K562 (cell line): ENCODE results near the gene SLAMF8. TPM values are rescaled to one million over a fixed set of nuclear protein-coding genes. Genes with fewer than 3 reads are reported as not detected.

ENCODE experiments used
- ATAC-seq: fragments of 200-7000 bp; cut with Tn5 transposase; 3 replicates; pipeline ENCODE4 v1.9.1; 2020; ENCODE audit warnings: moderate library complexity
- BruUV-seq: library from RNA; stranded (reverse); fragments of 400-500 nt; replicated peaks from 2 replicates; lab custom pipeline; 2021; lab: Mats Ljungman, UMichigan
- CTCF ChIA-PET: fragments of 300-600 bp; formaldehyde crosslinking; extraction: SDS; loops from one replicate; lab custom pipeline; 2021; ENCODE audit warnings: low intra/inter-chr PET ratio; lab: Yijun Ruan, JAX
- POLR2A ChIA-PET: fragments of 300-600, 350-650 bp; sonication (Branson Sonifier 250); formaldehyde crosslinking; extraction: SDS; loops from one replicate; lab custom pipeline; 2021; ENCODE audit warnings: antibody characterized with exemption, inconsistent platforms; lab: Yijun Ruan, JAX
- DNase-seq, 4 experiments: peaks; one replicate each; pipeline versions ENCODE4 v3.0.0 to v3.0.0-alpha.2; 2011 to 2018; ENCODE audit warnings: low spot score in 3 of 4, mixed read lengths in 3 of 4; ENCODE audit errors: extremely low read depth in 1 of 4
- FAIRE-seq: peaks from 2 replicates; lab custom pipeline; 2011; peaks lifted over from hg19 to GRCh38; lab: Jason Lieb, UNC
- H2AFZ ChIP-seq: 2 replicates; pipeline ENCODE4 v1.6.0; 2011; ENCODE audit warnings: low read depth, low read length, control low read depth, inconsistent platforms
- H3K27ac ChIP-seq: fragments of 200-600 bp; 3 replicates; pipeline ENCODE4 v1.8.0; 2011; ENCODE audit warnings: low read depth, mild to moderate bottlenecking, control low read depth, inconsistent platforms, low read length, moderate library complexity, mixed read lengths; ENCODE audit errors: extremely low read depth
- H3K27me3 ChIP-seq, 2 experiments: fragments of 300-600 bp in 1 of 2; 2 replicates in 1 of 2; 3 replicates in 1 of 2; pipeline versions ENCODE4 v1.6.0 to v1.8.0; 2011; ENCODE audit warnings: inconsistent platforms in 2 of 2, low read length in 2 of 2, mild to moderate bottlenecking in 1 of 2, mixed read lengths in 1 of 2, moderate library complexity in 1 of 2; ENCODE audit not compliant: control insufficient read depth in 2 of 2, insufficient read depth in 2 of 2
- H3K36me3 ChIP-seq: fragments of 300-600 bp; 3 replicates; pipeline ENCODE4 v1.8.0; 2011; ENCODE audit warnings: mild to moderate bottlenecking, low read length, inconsistent platforms; ENCODE audit not compliant: control insufficient read depth, insufficient read depth
- H3K4me1 ChIP-seq, 2 experiments: fragments of 200-600 bp in 1 of 2; replicated peaks in 1 of 2; 2 replicates in 1 of 2; 3 replicates in 1 of 2; pipeline versions ENCODE4 v1.5.1 to v1.8.0; 2011; ENCODE audit warnings: inconsistent platforms in 2 of 2, low read length in 2 of 2, mild to moderate bottlenecking in 1 of 2, mixed read lengths in 1 of 2, moderate library complexity in 1 of 2; ENCODE audit not compliant: control insufficient read depth in 2 of 2, insufficient read depth in 2 of 2
- H3K4me2 ChIP-seq: 2 replicates; pipeline ENCODE4 v1.6.1; 2011; ENCODE audit warnings: low read length, control low read depth, inconsistent platforms, mixed read lengths; ENCODE audit not compliant: insufficient read depth
- H3K4me3 ChIP-seq: fragments of 200-600 bp; sonication (generic), shearing (Covaris generic); 2 replicates; pipeline ENCODE4 v1.5.1; 2016; ENCODE audit warnings: control low read depth, inconsistent platforms
- H3K79me2 ChIP-seq: fragments of 200-600 bp; 3 replicates; pipeline ENCODE4 v1.8.0; 2011; ENCODE audit warnings: low read length, inconsistent platforms; ENCODE audit not compliant: control insufficient read depth, insufficient read depth
- H3K9ac ChIP-seq, 2 experiments: 2 replicates each; pipeline versions ENCODE4 v1.6.0 to v1.6.1; 2011; ENCODE audit warnings: low read depth in 2 of 2, low read length in 2 of 2, control low read depth in 1 of 2, inconsistent platforms in 1 of 2, mild to moderate bottlenecking in 1 of 2, mixed read lengths in 1 of 2; ENCODE audit not compliant: insufficient read depth in 1 of 2
- H3K9me1 ChIP-seq: one replicate; pipeline ENCODE4 v1.6.0; 2011; ENCODE audit warnings: inconsistent platforms, mild to moderate bottlenecking, low read length, moderate library complexity; ENCODE audit not compliant: control insufficient read depth, insufficient read depth
- H3K9me3 ChIP-seq: replicated peaks from 2 replicates; pipeline ENCODE4 v1.5.1; 2011; ENCODE audit warnings: low read depth, low read length, inconsistent platforms; ENCODE audit not compliant: control insufficient read depth, insufficient read depth
- H4K20me1 ChIP-seq: replicated peaks from 2 replicates; pipeline ENCODE4 v1.6.1; 2011; ENCODE audit warnings: low read length, inconsistent platforms, mixed read lengths; ENCODE audit not compliant: control insufficient read depth, insufficient read depth
- ARID3B ChIP-seq: fragments of 250-450 bp; sonication (Bioruptor Pico); IDR thresholded peaks from 2 replicates; pipeline ENCODE4 v1.4.0; 2020; ENCODE audit warnings: borderline replicate concordance
- CAMTA2 ChIP-seq: fragments of 250-450 bp; sonication (Bioruptor Pico); conservative IDR thresholded peaks from 2 replicates; pipeline ENCODE4 v1.5.1; 2022
- CBFA2T2 ChIP-seq: fragments of 450-650 bp; conservative IDR thresholded peaks from 2 replicates; pipeline ENCODE4 v1.6.1; 2017; ENCODE audit warnings: mild to moderate bottlenecking
- ETV1 ChIP-seq: fragments of 450-650 bp; conservative IDR thresholded peaks from 2 replicates; pipeline ENCODE4 v1.6.1; 2016; ENCODE audit warnings: missing genetic modification characterization, control low read depth, low read depth, missing compliant biosample characterization
- THAP12 ChIP-seq: fragments of 250-450 bp; sonication (Bioruptor Pico); IDR thresholded peaks from 2 replicates; pipeline ENCODE4 v1.9.0; 2021; ENCODE audit warnings: mild to moderate bottlenecking, inconsistent platforms
- ZNF780A ChIP-seq: fragments of 250-450 bp; sonication (Bioruptor Pico); IDR thresholded peaks from 2 replicates; pipeline ENCODE4 v1.5.0; 2021; ENCODE audit warnings: mild to moderate bottlenecking
- WGBS: fragments of 100-300 bp; shearing (Covaris generic); methylation state at CpG from one replicate; pipeline ENCODE4 v1.1.6; 2016; ENCODE audit warnings: low coverage, mixed read lengths; ENCODE audit not compliant: insufficient coverage; ENCODE audit errors: missing lambda C conversion rate; 5-methylcytosine and 5-hydroxymethylcytosine counted together
- in situ Hi-C: fragments of 300-500 bp; cut with MboI; formaldehyde crosslinking; loops from 4 replicates; pipeline ENCODE4 v1.15.0; 2018; ENCODE audit warnings: inconsistent platforms, mixed read lengths
- intact Hi-C: fragments of 100-400 bp; cut with micrococcal nuclease; formaldehyde crosslinking; loops from 2 replicates; pipeline ENCODE4 v1.14.2; 2022
- polyA plus RNA-seq, 8 experiments: library from polyadenylated mRNA; depleted of rRNA in 4 of 8; stranded (reverse) in 5 of 8; unstranded in 3 of 8; fragments of >200 nt; fragmentation: Nextera tagmentation in 2 of 8; fragmentation: Illumina TruSeq in 1 of 8; extraction: Ambion mirVana in 2 of 8; extraction: Trizol in 1 of 8; gene quantifications; 2 replicates each; pipeline versions ENCODE4 v1.2.1 to v1.2.3, GENCODE V29; 2011 to 2014; ENCODE audit warnings: inconsistent platforms in 1 of 8, missing spikeins in 1 of 8
- total RNA-seq, 7 experiments: library from RNA; depleted of rRNA in 6 of 7; stranded (reverse); fragments of >200 nt in 6 of 7; fragmentation: Illumina TruSeq in 2 of 7; extraction: Trizol in 2 of 7; gene quantifications; 2 replicates each; pipeline versions ENCODE4 v1.2.1 to v1.2.3, GENCODE V29; 2011 to 2021; ENCODE audit warnings: low replicate concordance in 1 of 7
- TF ChIP-seq, protein P1 (sequence below): fragments of 250-450 bp; sonication (Bioruptor Pico); IDR thresholded peaks from 2 replicates; pipeline ENCODE4 v1.9.0; 2021; ENCODE audit warnings: mild to moderate bottlenecking
- TF ChIP-seq, protein P2 (sequence below): fragments of 250-450 bp; sonication (Bioruptor Pico); IDR thresholded peaks from 2 replicates; pipeline ENCODE4 v1.4.0; 2020; ENCODE audit warnings: mild to moderate bottlenecking, moderate library complexity, borderline replicate concordance
- TF ChIP-seq, protein P3 (sequence below): fragments of 450-650 bp; formaldehyde crosslinking; IDR thresholded peaks from 2 replicates; pipeline ENCODE4 v1.4.0; 2020; ENCODE audit warnings: mild to moderate bottlenecking, mixed read lengths

The SLAMF8 gene
- total and polyA plus RNA-seq, 9 of the 15 experiments (the other 6 are each of a cell fraction or from before 2014, with no cell fraction given), result not detected

DNA sequence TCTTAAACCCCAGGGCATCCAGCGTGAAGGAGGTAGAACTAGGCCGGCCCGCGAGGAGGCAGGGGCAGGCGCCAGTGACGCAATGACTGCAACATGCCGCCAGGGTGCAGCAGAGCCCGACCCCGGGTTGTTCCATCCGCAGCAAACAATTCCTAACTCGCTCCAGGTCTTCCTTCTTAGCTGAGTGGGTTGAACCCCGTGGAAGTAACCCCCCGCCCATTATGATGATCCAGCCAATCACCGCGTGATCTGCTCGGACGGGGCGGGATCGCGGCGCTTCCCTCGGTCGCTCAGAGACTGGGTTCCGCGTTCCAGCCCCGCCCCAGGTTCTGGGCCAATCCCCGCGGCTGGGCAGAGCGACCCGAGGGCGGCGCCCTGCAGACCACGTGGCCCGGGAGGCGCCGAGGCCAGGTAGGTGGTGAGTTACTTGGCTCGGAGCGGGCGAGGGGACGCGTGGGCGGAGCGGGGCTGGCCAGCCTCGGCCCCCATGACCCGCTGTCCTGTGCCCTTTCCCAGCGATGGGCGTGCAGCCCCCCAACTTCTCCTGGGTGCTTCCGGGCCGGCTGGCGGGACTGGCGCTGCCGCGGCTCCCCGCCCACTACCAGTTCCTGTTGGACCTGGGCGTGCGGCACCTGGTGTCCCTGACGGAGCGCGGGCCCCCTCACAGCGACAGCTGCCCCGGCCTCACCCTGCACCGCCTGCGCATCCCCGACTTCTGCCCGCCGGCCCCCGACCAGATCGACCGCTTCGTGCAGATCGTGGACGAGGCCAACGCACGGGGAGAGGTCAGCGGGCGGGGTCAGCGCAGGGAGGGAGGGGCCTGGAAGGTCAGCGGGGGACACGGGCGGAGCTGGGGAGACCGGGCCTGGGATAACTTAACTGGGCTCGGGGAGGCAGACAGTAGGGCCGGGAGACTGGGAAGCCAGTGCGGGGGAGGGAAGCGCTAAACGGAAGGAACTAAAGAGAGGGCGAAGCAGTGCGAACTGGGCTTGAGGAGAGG is 45.8 kb upstream of the SLAMF8 start, which contains the start of gene DUSP23:
Gene DUSP23, plus strand, starts transcription at position 380 of the 1,000 bp plus-strand sequence. Its CDS starts 139 bp downstream, at position 519.
- DNase-seq (peak; percentile 95 to 99 (median 98)), ATAC-seq (peak; percentile 100), FAIRE-seq (peak; percentile 99)
- peaks cover 0 to 17% of the 10 kb centered on the region in 2 experiments; a peak in 3 of 5 replicates for H3K4me1 ChIP-seq
- H3K9me3 ChIP-seq, result no peaks in the 10 kb centered on the region
- peak within 1 kb of the TSS; percentile 58 for H3K27ac ChIP-seq
- H4K20me1 ChIP-seq, result no peaks in the 10 kb centered on the region; the same call in 1 of the 2 replicates
- no peaks in the 10 kb centered on the region for H3K36me3 ChIP-seq
- in situ Hi-C loops (no loop called here), intact Hi-C loops (loop anchor here (5.0 kb wide), 4 partner anchors 36 to 226 kb away; partner anchors contain the start of gene IGSF9)
- peak within 1 kb of the TSS; percentile 91 for H2AFZ ChIP-seq
- H3K9ac ChIP-seq, result peak within 1 kb of the TSS; percentile 46 to 90
- peaks cover 0 to 3% of the 10 kb centered on the region in 2 experiments; a peak in 1 of 5 replicates for H3K27me3 ChIP-seq
- BruUV-seq, result no TSS peak
- under 1% methylated on average over 66 of the region's 88 CpGs for WGBS
- no peaks in the 10 kb centered on the region for H3K9me1 ChIP-seq
- ChIA-PET CTCF (interaction anchor here (1.0 to 2.1 kb wide), 6 partner anchors 10 to 225 kb away, joined by 4 to 12 read pairs (median 6); partner anchors contain the start of gene IGSF9), POLR2A (interaction anchor here (0.6 to 1.0 kb wide), 7 partner anchors 14 to 983 kb away, joined by 3 to 4 read pairs (median 3); no protein-coding TSS in a partner anchor)
- no peaks in the 10 kb centered on the region; the same call in 2 of the 3 replicates for H3K79me2 ChIP-seq
- peak within 1 kb of the TSS; percentile 80 for H3K4me2 ChIP-seq
- H3K4me3 ChIP-seq, result peak within 1 kb of the TSS; percentile 46
- TF ChIP-seq CAMTA2 (no peak), ETV1 (tag) (peak; percentile 57), ARID3B (CRISPR knock-in tag) (0 out of 2 replicates have a peak, but pooled peaks have one; percentile 24), ZNF780A (no peak), THAP12 (CRISPR knock-in tag) (0 out of 2 replicates have a peak, but pooled peaks have one; percentile 12), CBFA2T2 (peak; percentile 52)
- TF ChIP-seq, protein P1, sequence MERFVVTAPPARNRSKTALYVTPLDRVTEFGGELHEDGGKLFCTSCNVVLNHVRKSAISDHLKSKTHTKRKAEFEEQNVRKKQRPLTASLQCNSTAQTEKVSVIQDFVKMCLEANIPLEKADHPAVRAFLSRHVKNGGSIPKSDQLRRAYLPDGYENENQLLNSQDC (CRISPR knock-in tag), result no peak
- TF ChIP-seq, protein P2, sequence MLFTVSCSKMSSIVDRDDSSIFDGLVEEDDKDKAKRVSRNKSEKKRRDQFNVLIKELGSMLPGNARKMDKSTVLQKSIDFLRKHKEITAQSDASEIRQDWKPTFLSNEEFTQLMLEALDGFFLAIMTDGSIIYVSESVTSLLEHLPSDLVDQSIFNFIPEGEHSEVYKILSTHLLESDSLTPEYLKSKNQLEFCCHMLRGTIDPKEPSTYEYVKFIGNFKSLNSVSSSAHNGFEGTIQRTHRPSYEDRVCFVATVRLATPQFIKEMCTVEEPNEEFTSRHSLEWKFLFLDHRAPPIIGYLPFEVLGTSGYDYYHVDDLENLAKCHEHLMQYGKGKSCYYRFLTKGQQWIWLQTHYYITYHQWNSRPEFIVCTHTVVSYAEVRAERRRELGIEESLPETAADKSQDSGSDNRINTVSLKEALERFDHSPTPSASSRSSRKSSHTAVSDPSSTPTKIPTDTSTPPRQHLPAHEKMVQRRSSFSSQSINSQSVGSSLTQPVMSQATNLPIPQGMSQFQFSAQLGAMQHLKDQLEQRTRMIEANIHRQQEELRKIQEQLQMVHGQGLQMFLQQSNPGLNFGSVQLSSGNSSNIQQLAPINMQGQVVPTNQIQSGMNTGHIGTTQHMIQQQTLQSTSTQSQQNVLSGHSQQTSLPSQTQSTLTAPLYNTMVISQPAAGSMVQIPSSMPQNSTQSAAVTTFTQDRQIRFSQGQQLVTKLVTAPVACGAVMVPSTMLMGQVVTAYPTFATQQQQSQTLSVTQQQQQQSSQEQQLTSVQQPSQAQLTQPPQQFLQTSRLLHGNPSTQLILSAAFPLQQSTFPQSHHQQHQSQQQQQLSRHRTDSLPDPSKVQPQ (CRISPR knock-in tag), result no peak
- TF ChIP-seq, protein P3, sequence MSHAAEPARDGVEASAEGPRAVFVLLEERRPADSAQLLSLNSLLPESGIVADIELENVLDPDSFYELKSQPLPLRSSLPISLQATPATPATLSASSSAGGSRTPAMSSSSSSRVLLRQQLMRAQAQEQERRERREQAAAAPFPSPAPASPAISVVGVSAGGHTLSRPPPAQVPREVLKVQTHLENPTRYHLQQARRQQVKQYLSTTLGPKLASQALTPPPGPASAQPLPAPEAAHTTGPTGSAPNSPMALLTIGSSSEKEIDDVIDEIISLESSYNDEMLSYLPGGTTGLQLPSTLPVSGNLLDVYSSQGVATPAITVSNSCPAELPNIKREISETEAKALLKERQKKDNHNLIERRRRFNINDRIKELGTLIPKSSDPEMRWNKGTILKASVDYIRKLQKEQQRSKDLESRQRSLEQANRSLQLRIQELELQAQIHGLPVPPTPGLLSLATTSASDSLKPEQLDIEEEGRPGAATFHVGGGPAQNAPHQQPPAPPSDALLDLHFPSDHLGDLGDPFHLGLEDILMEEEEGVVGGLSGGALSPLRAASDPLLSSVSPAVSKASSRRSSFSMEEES (CRISPR knock-in tag), result peak; percentile 42
